ENCODE measurements around the gene CENPX. TPM values are rescaled to one million over a fixed set of nuclear protein-coding genes. Genes with fewer than 3 reads are reported as not detected.

Gene CENPX
- total and polyA plus RNA-seq, 12 donors, result 15.8 to 132 (median 23.6) TPM

DNA sequence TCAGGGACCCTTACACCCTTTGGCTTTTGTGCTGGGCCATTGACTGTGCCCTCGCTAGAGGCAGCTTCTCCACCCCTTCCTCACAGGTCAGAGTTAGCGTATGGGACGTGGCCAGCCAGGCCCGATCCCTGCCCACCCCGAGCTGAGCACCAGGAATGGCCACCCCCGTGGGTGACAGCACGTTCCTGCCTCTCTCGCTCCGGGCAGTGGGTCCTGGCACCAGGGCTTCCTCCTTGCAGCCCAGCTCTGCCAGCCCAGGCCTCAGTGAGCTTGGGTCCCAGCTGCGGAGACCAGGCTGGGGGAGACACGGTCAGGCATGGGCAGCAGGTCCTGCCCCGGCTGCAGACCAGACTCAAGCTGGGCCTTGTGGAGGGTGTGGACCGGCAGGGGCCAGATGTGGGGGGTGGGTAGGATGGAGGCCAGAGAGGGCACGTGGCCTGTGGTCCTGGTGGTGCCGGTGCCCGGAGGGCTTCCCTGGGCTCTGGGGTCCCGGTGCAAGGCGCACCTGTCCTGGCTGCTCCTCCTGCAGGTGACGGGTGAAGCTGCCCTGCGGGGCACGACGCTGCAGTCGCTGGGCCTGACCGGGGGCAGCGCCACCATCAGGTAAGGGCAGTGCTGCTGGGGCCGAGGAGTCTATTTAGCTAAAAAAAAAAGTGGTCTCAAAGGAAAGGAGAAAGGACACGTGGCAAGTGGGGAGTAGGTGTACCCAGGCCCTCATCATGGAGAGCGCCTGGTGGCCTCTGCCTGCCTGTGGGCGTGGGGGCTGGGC lies 27.0 kb downstream of the CENPX start:
- WGBS, 2 donors, result 95% methylated on average over 29 of the region's 29 CpGs
- Histone ChIP-seq H3K27ac (no peak overlapping the region), H3K4me1 (peaks cover 4 to 31% (median 18%) of the 10 kb centered on the region in 9 donors), H3K9me3 (no peaks in the 10 kb centered on the region), H3K4me3 (no peak overlapping the region), H3K27me3 (no peaks in the 10 kb centered on the region), H3K36me3 (peaks cover 0 to 32% (median 0%) of the 10 kb centered on the region in 9 donors)
- intact Hi-C loops (cut with DNase I), result no loop called here
- ATAC-seq (no peak), DNase-seq (no peak)
- TF ChIP-seq, protein P1, sequence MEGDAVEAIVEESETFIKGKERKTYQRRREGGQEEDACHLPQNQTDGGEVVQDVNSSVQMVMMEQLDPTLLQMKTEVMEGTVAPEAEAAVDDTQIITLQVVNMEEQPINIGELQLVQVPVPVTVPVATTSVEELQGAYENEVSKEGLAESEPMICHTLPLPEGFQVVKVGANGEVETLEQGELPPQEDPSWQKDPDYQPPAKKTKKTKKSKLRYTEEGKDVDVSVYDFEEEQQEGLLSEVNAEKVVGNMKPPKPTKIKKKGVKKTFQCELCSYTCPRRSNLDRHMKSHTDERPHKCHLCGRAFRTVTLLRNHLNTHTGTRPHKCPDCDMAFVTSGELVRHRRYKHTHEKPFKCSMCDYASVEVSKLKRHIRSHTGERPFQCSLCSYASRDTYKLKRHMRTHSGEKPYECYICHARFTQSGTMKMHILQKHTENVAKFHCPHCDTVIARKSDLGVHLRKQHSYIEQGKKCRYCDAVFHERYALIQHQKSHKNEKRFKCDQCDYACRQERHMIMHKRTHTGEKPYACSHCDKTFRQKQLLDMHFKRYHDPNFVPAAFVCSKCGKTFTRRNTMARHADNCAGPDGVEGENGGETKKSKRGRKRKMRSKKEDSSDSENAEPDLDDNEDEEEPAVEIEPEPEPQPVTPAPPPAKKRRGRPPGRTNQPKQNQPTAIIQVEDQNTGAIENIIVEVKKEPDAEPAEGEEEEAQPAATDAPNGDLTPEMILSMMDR (IDR thresholded peaks at IDR 0.05), result no peak

DNA sequence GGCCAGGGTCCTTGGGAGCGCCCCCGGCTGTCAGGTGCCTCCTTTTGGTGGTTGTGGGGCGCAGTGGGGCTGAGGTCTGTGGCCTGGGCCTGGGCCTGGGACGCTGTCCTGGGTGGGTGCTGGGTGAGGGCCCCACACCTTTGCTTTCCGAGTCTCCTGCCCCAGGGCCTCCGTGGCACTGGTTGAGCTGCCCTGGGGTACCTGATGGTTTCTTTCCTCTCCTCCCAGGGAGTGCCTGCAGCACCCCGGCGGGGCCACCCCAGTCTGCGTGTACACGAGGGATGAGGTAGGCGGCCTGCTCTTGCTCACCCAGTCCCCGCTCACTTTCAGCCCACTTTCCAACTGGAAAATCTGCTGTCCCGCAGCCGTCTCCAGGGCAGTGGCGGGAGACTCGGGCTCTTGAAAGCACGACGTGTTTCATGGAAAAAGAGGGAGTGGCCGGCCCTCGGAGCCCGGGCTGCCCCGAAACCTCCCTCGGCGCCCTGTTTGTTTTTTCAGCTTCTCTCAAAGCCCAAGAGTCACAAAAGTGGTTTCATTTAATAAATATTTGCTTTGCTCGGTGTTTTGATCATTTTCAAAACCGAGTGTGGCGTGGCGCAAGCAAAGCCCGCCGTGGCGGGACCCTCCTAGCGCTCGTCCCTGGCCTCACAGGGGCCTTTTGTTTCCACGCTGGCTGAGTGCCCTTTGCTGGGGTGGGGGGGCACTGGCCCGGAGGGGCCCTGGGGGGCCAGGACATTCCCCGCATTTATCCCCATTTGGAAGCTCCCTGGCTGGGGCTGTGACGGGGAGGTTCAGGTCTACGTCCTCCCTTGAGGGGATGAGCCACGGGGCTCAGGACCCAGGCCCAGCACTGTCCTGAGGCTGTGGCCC lies 27.9 kb downstream of the CENPX start:
- intact Hi-C loops (cut with DNase I), result no loop called here
- Histone ChIP-seq H3K4me1 (peaks cover 4 to 34% (median 18%) of the 10 kb centered on the region in 9 donors), H3K27me3 (no peaks in the 10 kb centered on the region), H3K4me3 (no peak overlapping the region), H3K36me3 (peaks cover 0 to 36% (median 0%) of the 10 kb centered on the region in 9 donors), H3K9me3 (no peaks in the 10 kb centered on the region), H3K27ac (no peak overlapping the region)
- ATAC-seq, result no peak
- 93 to 94% methylated on average over 39 of the region's 39 CpGs for WGBS, 2 donors
- no peak for DNase-seq
- TF ChIP-seq, protein P1 (IDR thresholded peaks at IDR 0.05), result no peak

DNA sequence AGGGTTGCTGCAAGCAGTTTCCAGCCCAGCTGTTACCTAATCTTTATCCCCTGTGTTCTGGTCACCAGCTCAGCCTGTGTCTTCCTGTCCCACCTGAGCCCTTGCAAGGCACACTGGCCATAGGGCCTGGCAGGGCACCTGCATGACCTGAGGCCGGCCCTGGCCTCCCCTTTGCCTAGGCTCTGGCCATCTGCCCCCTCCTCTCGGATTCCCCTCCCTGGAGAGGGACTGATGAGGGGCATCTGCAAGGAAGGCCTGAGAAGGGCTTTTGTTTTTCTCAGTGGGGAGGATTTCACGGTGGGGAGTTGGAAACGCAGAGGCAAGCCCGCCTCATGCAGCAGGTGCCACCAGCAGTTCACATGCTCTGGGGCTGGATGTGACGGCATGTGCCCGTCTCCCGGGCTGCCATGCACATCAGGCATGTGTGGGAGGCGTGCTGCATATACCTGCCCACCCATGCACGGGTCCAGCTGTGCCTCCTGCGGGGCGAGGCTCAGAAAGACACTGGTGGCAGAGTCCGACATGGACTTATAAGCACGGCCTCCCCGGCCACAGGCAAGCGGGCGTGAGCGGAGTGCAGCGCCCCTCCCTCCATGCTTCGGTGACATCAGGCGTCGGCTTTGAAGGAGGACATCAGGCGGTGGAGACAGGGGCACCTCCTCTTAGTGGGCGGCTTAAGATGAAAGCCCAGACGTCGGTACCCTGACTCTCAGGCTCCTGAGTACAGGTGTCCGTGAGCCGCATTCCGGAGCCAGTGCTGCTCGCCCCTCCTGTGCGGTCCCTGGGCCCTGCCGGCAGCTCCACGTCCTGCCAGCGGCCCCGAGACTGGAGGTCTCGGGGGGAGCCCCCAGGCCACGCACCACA lies 28.7 kb downstream of the CENPX start:
- no peak for ATAC-seq
- TF ChIP-seq, protein P1 (IDR thresholded peaks at IDR 0.05), result no peak
- no peak for DNase-seq
- no peak overlapping the region for H3K4me3 ChIP-seq
- peaks cover 0 to 42% (median 0%) of the 10 kb centered on the region in 9 donors for H3K36me3 ChIP-seq
- H3K9me3 ChIP-seq, result no peaks in the 10 kb centered on the region
- 96% methylated on average over 35 to 37 of the region's 37 CpGs for WGBS, 2 donors
- intact Hi-C loops (cut with DNase I), result no loop called here
- H3K27me3 ChIP-seq, result no peaks in the 10 kb centered on the region
- peaks cover 4 to 30% (median 18%) of the 10 kb centered on the region in 9 donors for H3K4me1 ChIP-seq
- no peak overlapping the region for H3K27ac ChIP-seq
